WTC11 (cell line): Measurements from ENCODE around the gene UBE2E1. TPM values are rescaled to one million over a fixed set of nuclear protein-coding genes. Genes with fewer than 3 reads are reported as not detected.

Experiments
- ATAC-seq: fragments of 200-7000 bp; cut with Tn5 transposase; 2 replicates; pipeline ENCODE4 v1.10.0; 2021; ENCODE audit warnings: mild to moderate bottlenecking, moderate library complexity
- CTCF ChIA-PET: fragments of 300-600 bp; sonication (Branson Sonifier 250); formaldehyde crosslinking; loops from one replicate; lab custom pipeline; 2021; ENCODE audit warnings: antibody characterized with exemption; lab: Charles Lee
- POLR2A ChIA-PET: fragments of 350-600 bp; sonication (Branson Sonifier 250); formaldehyde crosslinking; loops from one replicate; lab custom pipeline; 2021; ENCODE audit warnings: antibody characterized with exemption; lab: Charles Lee
- DNase-seq: peaks from one replicate; pipeline ENCODE4 v3.0.0; 2021; ENCODE audit warnings: low spot score
- H3K27ac Mint-ChIP-seq: 2 replicates; pipeline ENCODE4 v1.8.0; 2021; ENCODE audit warnings: mixed read lengths
- H3K27me3 Mint-ChIP-seq: 2 replicates; pipeline ENCODE4 v1.8.0; 2021; ENCODE audit warnings: low read depth, mild to moderate bottlenecking, moderate library complexity, mixed read lengths
- H3K36me3 Mint-ChIP-seq: 2 replicates; pipeline ENCODE4 v1.8.0; 2021; ENCODE audit warnings: mixed read lengths
- H3K4me1 Mint-ChIP-seq: 2 replicates; pipeline ENCODE4 v1.8.0; 2022; ENCODE audit warnings: mixed read lengths
- H3K4me3 Mint-ChIP-seq: 2 replicates; pipeline ENCODE4 v1.8.0; 2021; ENCODE audit warnings: mild to moderate bottlenecking, moderate library complexity, mixed read lengths
- H3K9me3 Mint-ChIP-seq: 2 replicates; pipeline ENCODE4 v1.8.0; 2021; ENCODE audit warnings: mixed read lengths
- AFF4 ChIP-seq: sonication (generic); formaldehyde crosslinking; IDR thresholded peaks from 2 replicates; pipeline ENCODE4 v1.8.1; 2023; ENCODE audit warnings: mild to moderate bottlenecking, missing genetic modification reagents, borderline replicate concordance
- ARID4B ChIP-seq: sonication (generic); formaldehyde crosslinking; IDR thresholded peaks from 2 replicates; pipeline ENCODE4 v1.8.0; 2023; ENCODE audit warnings: missing genetic modification reagents, mild to moderate bottlenecking, borderline replicate concordance
- ATF1 ChIP-seq: sonication (generic); formaldehyde crosslinking; IDR thresholded peaks from 2 replicates; pipeline ENCODE4 v1.8.1; 2023; ENCODE audit warnings: mild to moderate bottlenecking, moderate library complexity, missing genetic modification reagents
- CDX4 ChIP-seq: fragments of 250-450 bp; sonication (Bioruptor Pico); IDR thresholded peaks from 2 replicates; pipeline ENCODE4 v1.9.0; 2021; ENCODE audit warnings: moderate library complexity, mild to moderate bottlenecking, inconsistent platforms, borderline replicate concordance
- E2F1 ChIP-seq: sonication (generic); formaldehyde crosslinking; IDR thresholded peaks from 2 replicates; pipeline ENCODE4 v1.8.0; 2022; ENCODE audit warnings: mild to moderate bottlenecking, missing genetic modification reagents
- E2F4 ChIP-seq: sonication (generic); formaldehyde crosslinking; IDR thresholded peaks from 2 replicates; pipeline ENCODE4 v1.8.1; 2022; ENCODE audit warnings: low read depth, mild to moderate bottlenecking, moderate library complexity, missing genetic modification reagents, borderline replicate concordance
- ESRRA ChIP-seq: sonication (generic); formaldehyde crosslinking; IDR thresholded peaks from 2 replicates; pipeline ENCODE4 v1.8.1; 2022; ENCODE audit warnings: mild to moderate bottlenecking, missing genetic modification reagents, borderline replicate concordance
- FOXK1 ChIP-seq: sonication (generic); formaldehyde crosslinking; IDR thresholded peaks from 2 replicates; pipeline ENCODE4 v1.8.0; 2022; ENCODE audit warnings: mild to moderate bottlenecking, moderate library complexity, missing genetic modification reagents
- GRHL2 ChIP-seq: fragments of 250-450 bp; sonication (Bioruptor Pico); IDR thresholded peaks from 2 replicates; pipeline ENCODE4 v1.8.0; 2022; ENCODE audit warnings: mild to moderate bottlenecking, moderate library complexity; ENCODE audit not compliant: insufficient replicate concordance, severe bottlenecking
- HMGXB4 ChIP-seq: sonication (generic); formaldehyde crosslinking; IDR thresholded peaks from 2 replicates; pipeline ENCODE4 v1.8.1; 2023; ENCODE audit warnings: mild to moderate bottlenecking, moderate library complexity, missing genetic modification reagents
- MAX ChIP-seq: sonication (generic); formaldehyde crosslinking; IDR thresholded peaks from 2 replicates; pipeline ENCODE4 v1.8.0; 2022; ENCODE audit warnings: mild to moderate bottlenecking, missing genetic modification reagents
- NFATC4 ChIP-seq: fragments of 250-450 bp; sonication (Bioruptor Pico); IDR thresholded peaks from 2 replicates; pipeline ENCODE4 v1.9.0; 2021; ENCODE audit warnings: mild to moderate bottlenecking
- NR3C1 ChIP-seq: sonication (generic); formaldehyde crosslinking; conservative IDR thresholded peaks from 2 replicates; pipeline ENCODE4 v1.8.1; 2023; ENCODE audit warnings: low read depth, mild to moderate bottlenecking, missing genetic modification reagents
- PRDM15 ChIP-seq: sonication (generic); formaldehyde crosslinking; IDR thresholded peaks from 2 replicates; pipeline ENCODE4 v1.8.0; 2022; ENCODE audit warnings: missing genetic modification reagents
- TP53 ChIP-seq: sonication (generic); formaldehyde crosslinking; IDR thresholded peaks from 2 replicates; pipeline ENCODE4 v1.8.1; 2023; ENCODE audit warnings: mild to moderate bottlenecking, missing genetic modification reagents
- USF2 ChIP-seq: sonication (generic); formaldehyde crosslinking; IDR thresholded peaks from 2 replicates; pipeline ENCODE4 v1.8.1; 2023; ENCODE audit warnings: mild to moderate bottlenecking, missing genetic modification reagents, moderate library complexity
- ZNF263 ChIP-seq: sonication (generic); formaldehyde crosslinking; IDR thresholded peaks from 2 replicates; pipeline ENCODE4 v1.8.1; 2022; ENCODE audit warnings: low read depth, mild to moderate bottlenecking, moderate library complexity, missing genetic modification reagents
- total RNA-seq: library from RNA; stranded (reverse); gene quantifications from 3 replicates; pipeline ENCODE4 v1.2.3, GENCODE V29; 2021

The UBE2E1 gene
- total RNA-seq, 1 experiment from 2014 or later: 121 TPM

GRCh38 chr3:23796518-23796917, 9.2 kb upstream of the UBE2E1 start (continued):
- no peak for TF ChIP-seq MAX (CRISPR knock-in tag)
- TF ChIP-seq NFATC4 (CRISPR knock-in tag): no peak
- TF ChIP-seq NR3C1: no peak
- no peak for TF ChIP-seq HMGXB4
- TF ChIP-seq, all 79 proteins: peak for 0

GRCh38 chr3:23797491-23797890, 8.3 kb upstream of the UBE2E1 start:
- no peak overlapping the region for H3K4me3 Mint-ChIP-seq
- H3K36me3 Mint-ChIP-seq: no peaks in the 10 kb centered on the region
- H3K27ac Mint-ChIP-seq: no peak overlapping the region
- peaks cover 5% of the 10 kb centered on the region for H3K4me1 Mint-ChIP-seq
- CTCF ChIA-PET: no interaction called here
- H3K9me3 Mint-ChIP-seq: no peaks in the 10 kb centered on the region
- POLR2A ChIA-PET: no interaction called here
- ATAC-seq: no peak
- DNase-seq: no peak
- no peaks in the 10 kb centered on the region for H3K27me3 Mint-ChIP-seq
- TF ChIP-seq E2F4 (CRISPR knock-in tag): no peak
- no peak for TF ChIP-seq ESRRA (CRISPR knock-in tag)
- TF ChIP-seq FOXK1 (CRISPR knock-in tag): no peak
- TF ChIP-seq PRDM15 (CRISPR knock-in tag): no peak
- no peak for TF ChIP-seq E2F1 (CRISPR knock-in tag)
- no peak for TF ChIP-seq GRHL2 (CRISPR knock-in tag)
- no peak for TF ChIP-seq TP53 (CRISPR knock-in tag)
- TF ChIP-seq ZNF263 (CRISPR knock-in tag): no peak
- no peak for TF ChIP-seq ATF1 (CRISPR knock-in tag)
- no peak for TF ChIP-seq USF2
- no peak for TF ChIP-seq AFF4 (CRISPR knock-in tag)
- no peak for TF ChIP-seq ARID4B (CRISPR knock-in tag)
- no peak for TF ChIP-seq CDX4 (CRISPR knock-in tag)
